ENCODE data around the gene WNT7B.
"Not testable (repeated sequence)": the region's sequence is repeated elsewhere in the genome, so short reads cannot be mapped to it uniquely, and the experiment has no call there.

WNT7B gene

DNA sequence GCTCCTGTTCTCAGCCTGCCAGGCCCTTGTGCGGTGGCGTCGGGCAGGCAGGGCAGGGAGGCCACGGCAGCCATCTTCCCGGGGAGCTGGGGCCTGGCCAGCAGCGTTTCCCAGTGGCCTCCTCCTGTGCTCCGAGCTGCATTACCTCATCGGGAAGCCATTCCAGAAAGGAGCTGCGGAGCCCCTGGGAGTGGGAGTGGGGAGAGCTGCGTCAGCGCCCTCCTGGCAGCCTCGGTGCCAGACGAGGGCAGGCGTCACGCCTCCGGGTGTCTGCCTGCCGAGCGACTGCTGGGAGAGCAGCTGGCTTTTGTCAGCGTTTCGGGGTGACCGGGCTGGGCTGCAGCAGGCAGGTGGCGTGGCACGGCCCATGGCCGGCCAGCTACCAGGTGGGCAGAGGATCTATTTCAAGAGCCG lies 30.9 kb upstream of the WNT7B start:
- peak; percentile 70 for DNase-seq

DNA sequence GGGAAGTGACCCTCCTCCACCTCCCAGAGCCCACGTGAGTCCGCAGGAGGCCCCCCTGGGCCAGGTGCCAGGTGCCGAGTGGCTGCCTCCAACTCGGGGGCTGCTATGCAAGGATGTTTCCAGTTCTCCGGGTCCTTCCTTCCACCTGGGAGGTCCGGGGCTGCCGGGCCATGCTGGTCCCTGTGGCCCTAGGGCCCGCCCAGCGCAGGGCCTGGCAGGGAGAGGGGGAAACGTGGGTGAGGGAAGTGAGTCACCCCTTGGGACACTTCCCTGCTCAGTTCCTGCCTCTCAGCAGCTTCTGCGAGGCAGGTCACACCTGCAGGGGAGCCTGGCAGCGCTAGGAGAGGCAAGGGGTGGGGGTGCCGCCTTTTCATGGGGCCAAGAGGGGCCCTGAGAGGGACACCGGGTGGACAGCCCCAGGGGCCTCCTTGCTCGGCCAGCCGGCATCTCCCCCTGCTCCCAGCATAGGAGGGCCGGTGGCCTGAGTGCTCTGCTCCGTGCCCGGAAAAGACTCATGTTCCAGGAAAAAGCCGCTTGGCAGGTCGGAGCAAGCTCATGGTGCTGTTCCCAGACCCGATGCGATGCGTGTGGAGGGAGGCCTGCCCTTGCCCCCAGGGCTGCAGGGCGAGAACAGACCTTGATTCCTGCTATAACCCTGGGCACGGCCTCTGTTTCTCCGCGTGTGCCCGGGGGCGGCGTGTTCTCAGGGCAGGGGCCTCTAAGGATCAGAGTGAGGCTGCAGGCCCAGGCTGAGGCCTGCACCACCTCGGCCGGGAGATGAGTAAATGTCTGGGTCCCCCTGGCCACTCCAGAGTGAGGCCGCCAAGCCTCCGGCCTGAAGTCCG lies 30.3 kb upstream of the WNT7B start:
- no peak for DNase-seq

DNA sequence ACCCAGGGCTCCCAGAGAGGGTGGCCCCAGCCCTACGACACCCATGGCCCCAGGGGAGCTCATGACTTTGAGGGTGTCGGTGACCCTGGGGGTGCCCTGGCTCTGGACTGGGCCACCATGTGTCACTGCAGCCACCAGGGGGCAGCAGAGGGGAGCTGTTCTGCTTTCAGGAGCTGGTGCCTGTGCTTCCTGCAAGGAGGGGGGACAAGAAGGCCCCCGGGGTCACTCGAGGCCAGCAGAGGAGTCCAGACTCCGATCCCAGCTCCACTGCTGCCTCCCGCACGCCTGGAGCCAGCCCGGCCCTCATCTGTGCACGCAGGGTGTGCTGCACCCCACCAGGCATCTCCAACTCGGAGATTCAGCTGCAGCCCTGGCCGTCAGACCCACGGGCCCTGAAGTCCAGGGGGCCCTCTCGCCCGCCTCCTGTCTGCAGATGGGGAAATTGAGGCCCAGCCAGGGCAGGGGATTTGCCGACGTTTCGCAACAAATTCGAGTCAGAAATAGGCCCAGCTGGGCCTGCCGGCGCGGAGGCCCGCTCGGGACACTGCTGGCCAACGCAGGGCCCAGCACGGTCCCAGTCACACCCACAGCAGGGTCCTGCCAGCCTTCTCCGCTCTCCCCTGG lies 29.5 kb upstream of the WNT7B start:
- DNase-seq, result peak; percentile 65

DNA sequence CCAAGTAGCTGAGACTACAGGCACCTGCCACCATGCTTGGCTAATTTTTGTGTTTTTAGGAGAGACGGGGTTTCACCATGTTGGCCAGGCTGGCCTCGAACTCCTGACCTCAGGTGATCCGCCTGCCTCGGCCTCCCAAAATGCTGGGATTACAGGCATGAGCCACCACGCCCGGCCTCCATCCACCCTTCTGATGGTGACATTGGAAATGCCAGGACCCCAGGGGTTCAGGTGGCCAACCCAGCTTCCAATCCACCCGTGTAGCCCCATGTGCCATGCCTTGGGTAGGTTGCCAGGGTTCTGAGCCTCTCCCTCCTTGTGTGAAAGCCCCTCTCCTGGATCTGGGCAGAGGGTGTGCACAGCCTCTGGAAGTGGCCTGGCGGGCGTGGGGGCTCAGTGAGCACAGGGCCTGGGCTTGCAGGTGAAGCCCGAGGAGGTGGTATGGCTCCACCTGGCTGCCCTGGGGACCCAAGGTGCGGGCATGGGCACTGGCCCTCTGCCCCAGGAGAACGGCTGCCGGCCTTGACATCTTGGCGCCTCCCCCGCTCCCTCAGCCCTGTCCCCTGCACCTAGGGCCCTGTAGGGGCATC lies 28.2 kb upstream of the WNT7B start:
- DNase-seq, result not testable (repeated sequence)

DNA sequence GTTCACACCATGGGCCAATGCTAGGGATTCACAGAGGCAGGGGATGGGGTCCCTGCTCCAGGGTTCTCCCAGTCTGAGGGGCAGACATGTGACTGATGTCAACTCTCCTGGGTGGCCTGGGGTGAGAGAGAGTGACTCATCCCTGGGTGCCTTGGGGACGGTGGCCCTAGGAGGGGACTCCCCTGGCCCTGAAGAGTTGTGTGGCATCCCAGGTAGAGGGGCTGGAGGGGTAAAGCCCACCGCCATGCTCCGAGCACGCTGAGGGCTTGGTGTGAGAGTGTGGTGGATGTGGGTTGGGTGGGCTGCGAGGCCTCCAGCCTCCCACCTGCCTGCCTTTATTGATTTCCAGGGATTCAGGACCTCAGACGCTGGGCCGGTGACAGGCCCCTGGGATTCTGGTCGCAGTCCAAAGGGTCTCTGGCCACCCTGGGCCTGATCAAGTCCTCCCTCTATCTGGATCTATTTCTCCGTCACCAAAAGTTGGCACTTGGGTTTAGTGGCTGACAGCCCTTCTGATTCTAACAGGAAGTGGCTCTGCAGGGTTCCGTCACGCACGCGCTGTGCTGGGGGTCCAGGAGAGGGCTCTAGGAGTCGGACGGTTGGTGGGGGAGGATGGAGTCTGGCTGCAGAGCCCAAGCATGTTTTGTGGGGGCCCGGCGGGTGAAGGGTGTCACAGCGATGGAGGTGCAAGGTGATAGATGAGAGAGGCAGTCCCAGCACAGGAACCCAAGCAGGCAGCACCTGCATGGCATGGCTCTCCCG lies 27.3 kb upstream of the WNT7B start:
- no peak for DNase-seq

DNA sequence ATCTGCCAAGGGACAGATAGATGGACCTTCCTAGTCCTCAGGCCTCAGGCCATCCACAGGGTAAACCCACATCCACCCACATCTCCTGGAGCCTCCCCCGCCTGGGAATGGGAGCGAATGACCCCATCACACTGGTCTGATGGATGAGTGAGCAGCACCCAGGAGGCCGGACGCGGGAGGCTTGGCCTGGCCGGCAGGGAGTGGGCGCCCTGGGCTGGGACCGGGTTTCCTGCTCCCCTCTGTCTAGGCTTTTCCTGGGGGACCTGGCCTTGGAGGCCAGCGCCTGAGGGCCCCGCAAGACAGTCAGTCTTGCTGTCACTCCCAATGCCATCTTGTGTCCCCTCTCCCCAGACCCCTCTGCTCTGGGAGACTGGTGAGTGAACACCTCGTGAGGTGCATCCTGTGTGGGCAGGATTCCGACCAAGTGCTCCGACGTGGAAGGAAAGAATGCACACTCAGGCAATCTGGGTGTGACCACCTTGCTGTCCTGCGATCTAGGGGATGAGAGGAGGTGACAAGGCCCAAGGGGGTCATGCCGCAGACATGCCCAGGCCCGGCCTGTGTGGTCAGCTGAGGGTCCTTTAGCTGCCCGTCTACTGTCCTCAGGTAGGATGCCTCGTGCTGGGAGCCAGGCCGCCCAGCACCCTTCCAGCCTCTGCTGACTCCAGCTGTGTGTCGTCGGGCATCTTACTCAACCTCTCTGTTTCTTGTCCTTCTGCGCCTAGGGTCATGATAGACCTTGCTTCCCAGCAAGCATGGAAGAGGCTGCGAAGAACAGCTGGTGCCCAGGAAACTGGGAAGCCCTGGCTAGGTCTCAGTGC lies 26.5 kb upstream of the WNT7B start:
- DNase-seq, result no peak

DNA sequence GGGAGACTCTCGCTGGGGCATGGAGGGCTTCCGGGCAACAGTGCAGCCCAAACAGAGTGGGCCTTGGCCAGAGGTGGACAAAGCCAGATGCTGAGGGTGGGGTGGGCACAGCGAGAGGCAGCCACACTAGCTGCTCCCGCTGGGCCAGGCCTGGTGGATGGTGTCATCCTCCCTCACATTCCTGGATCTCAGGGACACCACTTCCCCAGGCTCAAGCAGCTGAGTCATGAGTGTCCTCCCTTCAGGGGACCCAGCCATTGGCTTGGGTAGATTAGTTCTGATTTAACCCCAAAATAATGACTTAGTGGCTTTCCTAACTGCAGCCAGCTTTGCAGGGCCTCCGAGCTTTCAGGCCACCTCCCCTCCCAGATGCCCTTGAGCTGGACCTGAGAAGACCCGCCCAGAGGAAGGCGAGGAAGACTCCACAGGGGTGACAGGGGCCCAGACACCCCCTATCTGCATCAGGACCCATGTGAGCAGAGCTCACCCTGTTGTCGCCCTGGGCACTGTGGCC lies 25.9 kb upstream of the WNT7B start:
- no peak for DNase-seq

DNA sequence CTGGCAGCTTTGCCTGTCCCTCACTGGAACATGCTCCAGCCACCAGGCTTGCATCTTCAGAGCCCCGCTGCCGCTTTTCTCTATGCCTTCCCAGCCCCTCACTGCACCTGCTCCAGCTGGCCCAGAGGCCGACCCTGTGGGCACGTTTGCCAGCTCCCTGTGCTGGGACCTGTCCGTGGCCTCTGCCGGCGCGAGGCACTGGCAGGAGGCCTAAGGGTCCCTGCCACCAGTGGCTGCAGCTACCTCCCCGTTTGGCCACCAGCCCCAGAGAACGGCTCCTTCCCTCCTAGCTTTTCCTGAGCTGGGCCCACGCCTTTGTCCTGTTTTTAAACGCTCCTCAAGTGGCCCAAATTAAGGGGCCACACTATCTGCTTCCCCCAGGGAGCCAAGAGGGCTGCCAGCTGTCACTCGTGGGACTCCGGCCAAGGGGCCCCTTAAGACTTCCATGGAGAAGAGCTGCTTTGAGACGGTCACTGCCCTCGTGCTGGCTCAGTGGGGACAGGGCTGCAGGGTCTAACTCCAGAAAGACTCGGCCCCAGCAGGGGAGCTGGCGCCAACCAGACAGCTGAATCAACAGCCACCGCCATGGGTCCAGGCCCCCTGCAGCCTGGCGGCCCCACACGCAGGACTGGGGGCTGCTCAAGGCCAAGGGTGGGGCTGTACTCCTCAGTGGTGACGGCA lies 24.6 kb upstream of the WNT7B start:
- peak; percentile 23 for DNase-seq

DNA sequence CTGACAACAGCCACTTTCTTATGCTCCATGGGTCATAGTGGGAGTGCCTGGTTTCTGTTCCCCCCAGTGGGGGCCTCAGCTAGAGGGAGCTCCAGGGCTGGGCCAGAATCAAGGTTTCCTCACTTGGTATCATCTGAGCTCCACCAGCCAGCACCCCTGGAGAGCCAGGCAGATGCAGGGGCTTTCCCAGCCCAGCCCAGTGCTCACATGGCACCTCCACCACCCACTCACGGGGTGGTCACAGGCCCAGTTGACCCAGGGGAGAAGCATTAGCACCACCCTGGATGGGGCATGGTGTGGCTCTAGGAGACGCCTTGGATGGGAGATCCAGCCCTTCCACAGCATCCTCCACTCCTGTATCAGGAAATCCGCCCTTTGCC lies 24.1 kb upstream of the WNT7B start:
- DNase-seq, result no peak

DNA sequence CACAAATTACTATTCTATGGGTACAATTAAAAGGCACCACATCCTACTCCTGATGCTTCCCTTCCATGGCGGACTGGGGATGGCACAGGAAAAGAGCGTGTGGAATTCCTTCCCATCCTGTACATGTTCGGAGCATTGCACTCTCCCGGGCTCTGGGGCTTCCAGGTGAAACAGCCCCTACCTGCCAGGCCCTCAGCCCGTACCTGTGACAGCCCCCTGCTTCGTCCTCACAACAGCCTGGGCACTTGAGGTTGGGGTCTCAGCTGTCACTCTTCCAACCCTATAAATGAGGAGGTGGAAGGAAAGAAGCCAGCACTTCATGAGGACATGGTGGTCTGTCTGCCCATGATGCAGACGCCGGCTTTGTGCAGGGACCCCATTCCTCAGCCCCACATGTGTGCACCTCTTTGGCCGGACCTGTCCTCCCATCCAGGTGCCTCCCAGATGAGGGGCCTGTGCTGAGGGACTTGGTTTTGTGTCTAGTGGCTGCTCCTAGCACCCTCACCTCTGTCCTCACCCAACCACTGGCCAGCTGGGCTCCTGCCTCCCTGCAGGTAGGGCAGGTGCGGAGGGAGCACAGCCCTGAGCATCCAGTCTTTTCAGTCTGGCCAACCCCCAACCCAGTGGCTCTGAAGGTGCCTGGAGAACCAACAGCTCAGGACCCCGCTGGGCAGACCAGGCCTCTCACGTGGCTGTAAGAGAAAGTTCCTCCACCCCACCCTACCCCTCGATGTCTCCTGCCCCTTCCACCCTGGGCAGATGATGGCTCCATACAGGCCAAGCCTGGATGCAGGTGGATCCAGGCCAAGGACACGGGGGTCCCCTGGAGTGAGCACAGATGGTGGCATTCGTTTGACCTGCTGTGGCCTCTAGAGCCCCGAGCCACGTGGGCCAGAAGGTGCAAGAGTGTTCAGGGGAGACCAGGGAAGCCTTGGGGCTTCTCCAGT lies 23.4 kb upstream of the WNT7B start:
- no peak for DNase-seq

DNA sequence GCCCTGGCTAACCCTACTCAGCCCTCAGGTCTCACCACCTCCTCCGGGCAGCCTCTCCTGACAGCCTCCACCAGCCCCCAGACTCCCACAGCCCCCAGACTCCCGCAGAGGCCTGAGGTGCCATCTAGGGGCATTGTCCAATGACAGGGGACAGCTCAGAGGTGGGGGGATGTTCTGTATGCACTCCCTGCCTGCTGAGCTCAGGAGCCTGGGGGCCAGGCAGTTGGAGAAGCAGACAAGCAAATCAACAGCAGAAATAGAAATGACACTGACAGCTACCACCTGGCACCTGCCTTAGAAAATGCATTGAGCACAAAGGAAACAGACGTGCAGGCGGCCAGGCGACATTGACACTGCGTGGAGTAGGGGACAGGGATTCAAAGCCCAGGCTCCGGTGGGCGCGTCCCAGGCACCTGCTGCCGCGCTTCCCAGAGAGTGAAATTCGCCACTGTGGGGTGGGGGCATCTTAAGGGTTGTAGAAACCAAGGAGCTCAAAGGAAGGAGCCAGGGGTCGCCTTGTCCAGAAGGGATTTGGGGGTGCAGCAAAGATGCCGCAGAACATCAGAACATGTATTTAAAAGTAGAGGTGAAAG lies 22.5 kb upstream of the WNT7B start:
- DNase-seq, result peak; percentile 44

DNA sequence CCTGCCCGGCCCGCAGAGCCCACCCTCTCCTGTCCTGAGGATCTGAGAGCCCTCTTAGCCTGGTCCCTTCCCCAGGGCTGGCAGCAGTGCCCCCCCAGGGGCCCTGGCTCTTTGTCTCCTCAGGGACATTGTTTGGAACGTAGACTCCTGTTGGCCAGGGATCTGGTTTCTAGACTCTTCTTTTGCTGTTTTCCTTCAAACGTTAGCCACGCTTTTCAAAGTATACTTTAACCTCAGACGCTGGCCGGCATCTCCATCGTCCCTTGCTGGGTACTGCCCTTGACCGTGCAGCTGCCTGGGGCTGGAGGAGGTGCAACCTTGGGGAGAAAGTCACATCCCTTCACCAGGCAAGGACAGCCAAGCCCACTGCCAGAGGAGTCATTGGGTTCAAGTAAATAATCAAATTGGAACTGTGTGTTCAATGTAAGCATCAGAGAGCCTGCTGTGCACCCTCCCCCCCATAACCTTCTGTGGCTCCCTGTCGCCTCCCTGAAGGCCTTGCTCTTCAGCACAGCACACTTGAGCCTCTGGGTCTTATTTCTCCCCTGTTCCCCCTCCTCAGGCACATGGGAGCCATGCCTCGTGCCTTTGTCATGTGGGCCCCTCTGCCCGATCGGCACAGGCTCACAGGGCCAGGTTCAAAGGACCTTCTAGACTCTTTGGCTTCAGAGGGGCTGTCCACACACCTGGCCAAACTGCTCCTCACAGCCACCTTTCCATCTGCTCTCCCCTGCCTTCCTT lies 21.8 kb upstream of the WNT7B start:
- DNase-seq, result no peak

DNA sequence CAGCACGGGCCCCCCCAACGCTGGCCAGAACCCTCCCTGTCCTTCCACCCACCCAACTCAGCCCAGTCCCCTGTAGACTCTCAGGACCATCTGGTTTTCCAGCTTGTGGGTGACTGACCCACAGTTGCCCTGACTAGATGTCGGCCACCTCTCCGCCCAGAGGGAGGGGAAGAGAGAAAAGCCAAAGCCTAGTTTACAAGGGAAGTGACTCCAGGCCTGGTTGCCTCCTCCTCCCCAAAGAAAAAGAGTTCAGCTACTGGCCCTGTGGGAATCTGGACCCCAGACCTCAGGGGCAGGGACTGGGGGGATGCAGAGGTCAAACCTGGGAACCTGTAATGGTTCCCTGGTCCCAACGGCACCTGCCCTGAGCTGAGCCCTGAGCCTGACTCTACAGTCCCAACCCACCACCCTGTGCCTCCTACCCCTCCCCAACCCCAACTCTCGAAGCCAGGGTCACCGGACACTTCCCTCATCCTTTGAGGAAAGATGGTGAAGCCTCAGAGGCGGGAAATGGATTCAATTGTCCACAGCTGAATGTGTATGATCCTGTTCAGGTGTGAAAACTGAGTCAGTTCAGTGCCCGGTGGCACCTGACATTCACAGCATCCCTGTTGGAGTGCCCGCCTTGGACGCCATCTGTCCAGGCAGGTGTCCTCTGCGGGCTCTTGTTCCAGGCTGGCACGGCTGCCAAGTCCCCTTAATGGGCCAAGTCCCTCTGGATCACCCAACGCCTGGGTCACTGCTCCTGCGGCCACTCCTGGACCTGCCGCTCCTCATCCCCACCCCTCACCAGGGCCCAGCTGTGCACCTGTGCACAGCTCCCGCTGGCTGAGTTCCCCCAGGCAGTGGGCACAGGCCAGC lies 21.0 kb upstream of the WNT7B start:
- DNase-seq, result peak; percentile 39

DNA sequence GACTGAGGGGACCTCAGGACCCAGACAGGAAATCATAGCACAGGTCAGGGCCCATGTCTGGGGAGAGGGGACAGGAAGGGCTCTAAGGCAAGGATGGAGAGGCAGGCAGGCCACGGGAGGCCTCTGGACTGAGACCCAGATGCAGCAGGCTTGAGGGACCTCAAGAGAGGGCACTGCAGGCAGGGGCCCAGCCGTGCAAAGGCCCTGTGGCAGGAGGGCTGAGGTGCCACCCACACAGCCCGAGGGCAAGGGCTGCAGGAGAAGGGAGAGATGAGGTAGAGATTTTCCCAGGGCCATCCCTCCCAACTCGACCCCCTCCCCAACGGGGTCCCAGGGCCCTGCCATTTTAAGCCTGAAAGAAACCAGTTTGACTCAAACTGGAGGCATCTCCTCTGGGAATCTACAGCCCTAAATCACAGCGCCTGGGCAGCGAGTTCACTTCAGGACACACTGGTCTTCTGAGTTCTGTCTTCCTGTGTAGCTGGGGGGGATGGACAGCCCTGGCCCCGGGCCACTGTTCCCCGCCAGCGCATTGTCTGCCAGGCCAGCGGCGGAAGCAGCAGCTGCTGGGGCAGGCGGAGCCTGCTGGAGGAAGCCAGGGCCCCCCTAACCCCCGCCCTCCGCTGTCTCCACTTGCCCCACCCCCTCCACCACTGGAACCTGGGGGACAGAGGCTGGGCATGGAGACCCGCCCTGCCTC lies 20.3 kb upstream of the WNT7B start:
- peak; percentile 82 for DNase-seq

DNA sequence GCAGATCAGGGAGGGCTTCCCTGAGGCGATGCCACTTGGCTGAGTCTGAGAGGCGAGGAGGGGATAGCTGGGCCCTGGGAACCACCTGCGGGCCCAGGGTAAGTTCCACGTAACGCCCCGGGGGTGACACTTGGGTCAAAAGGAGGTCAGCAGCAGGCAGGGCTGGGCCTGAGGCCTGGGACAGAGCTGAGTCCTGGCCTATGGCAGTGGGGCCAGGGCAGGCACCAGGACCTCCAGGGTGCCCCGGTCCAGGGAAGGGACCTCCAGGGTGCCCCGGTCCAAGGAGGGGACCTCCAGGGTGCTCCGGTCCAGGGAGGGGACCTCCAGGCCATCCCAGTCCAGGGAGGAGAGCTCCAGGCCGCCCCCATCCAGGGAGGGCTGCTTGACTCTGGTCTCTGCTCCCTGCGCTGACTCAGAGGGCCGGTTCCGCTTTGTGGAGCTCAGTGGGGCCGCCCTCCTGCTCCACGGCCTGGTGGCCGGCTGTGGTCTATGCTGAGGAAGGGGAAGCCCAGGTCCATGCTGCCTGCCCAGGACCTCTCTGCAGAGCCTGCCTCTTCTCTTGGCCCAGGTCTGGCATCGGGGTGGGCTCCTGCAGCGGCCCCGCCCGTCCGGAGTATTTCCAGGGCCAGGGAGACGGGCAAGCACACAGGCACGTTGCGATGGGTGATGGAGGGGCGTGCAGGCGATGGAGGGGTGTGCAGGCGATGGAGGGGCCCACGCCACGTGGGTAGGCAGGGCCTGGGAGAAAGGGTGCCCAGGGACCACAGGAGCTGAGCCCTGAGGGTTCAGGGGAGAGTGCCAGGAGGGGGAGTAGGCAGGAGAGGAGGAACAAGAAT lies 19.5 kb upstream of the WNT7B start:
- DNase-seq, result no peak

DNA sequence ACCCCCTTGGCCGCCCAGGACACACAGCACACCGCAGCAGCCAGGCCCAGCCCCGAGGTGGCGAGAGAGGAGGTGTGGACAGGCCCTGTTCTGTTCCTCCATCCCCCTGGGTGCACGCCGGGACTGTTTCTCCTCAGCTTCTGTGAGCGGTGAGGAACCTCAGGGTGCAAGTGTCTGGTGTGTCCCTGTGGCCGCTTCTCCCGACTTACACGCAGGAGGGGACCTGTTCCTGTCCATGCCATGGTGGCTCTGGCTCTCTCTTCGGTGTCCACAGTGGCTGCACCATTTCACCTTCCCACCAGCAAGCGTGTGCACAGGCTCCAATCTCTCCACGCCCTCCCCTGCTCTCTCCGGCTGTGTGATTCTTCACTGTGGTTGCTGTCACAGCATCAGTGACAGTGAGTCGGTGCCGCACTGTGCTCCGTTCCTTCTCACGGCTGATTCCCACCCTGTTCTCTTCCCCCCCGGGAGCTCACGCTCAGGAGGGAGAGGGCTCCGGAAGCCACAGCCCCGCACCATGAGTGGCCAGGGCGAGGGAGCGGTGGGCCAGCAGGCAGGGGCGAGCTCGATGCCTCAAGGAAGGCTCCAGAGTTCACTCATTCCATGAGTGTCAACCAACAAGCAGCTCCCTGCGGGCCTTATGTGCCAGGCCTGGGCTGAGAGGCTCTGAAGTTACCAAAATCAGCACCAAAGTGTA lies 18.6 kb upstream of the WNT7B start:
- no peak for DNase-seq

Measured in NCI-H2029 (cell line).